Vagina (tissue), 2 donors: ENCODE measurements around the gene SPAG4. TPM values are rescaled to one million over a fixed set of nuclear protein-coding genes. Genes with fewer than 3 reads are reported as not detected.

Experiments used
- DNase-seq, 2 donors: peaks; one replicate each; pipeline ENCODE4 v3.0.0-alpha.2; 2017; ENCODE audit errors: extremely low spot score in 2 of 2
- H3K27ac ChIP-seq: fragments of 200-600 bp; sonication (generic); one replicate; pipeline ENCODE4 v1.5.1; 2019
- H3K27me3 ChIP-seq: fragments of 200-600 bp; sonication (generic); one replicate; pipeline ENCODE4 v1.5.1; 2019
- H3K36me3 ChIP-seq, 2 donors: fragments of 200-600 bp; sonication (generic); one replicate each; pipeline ENCODE4 v1.5.1; 2017 to 2019
- H3K4me1 ChIP-seq: fragments of 200-600 bp; sonication (generic); one replicate; pipeline ENCODE4 v1.5.1; 2019
- H3K4me3 ChIP-seq, 2 donors: fragments of 200-600 bp; sonication (generic); 1 replicate in 1 of 2; 2 replicates in 1 of 2; pipeline ENCODE4 v1.5.1; 2016 to 2019
- H3K9me3 ChIP-seq: fragments of 200-600 bp; sonication (generic); one replicate; pipeline ENCODE4 v1.5.1; 2019
- POLR2A ChIP-seq, 2 donors: fragments of 450-650 bp; IDR thresholded peaks; one replicate each; pipeline ENCODE4 v1.6.1; 2017; ENCODE audit warnings: antibody characterized with exemption in 2 of 2, mild to moderate bottlenecking in 2 of 2, moderate library complexity in 2 of 2
- POLR2AphosphoS5 ChIP-seq, 2 donors: sonication (generic); formaldehyde crosslinking; IDR thresholded peaks; one replicate each; pipeline ENCODE4 v1.9.0; 2017; ENCODE audit warnings: antibody characterized with exemption in 2 of 2, mild to moderate bottlenecking in 2 of 2, low read depth in 1 of 2; ENCODE audit not compliant: insufficient read depth in 1 of 2
- intact Hi-C: fragments of 100-400 bp; cut with DNase I; formaldehyde crosslinking; loops from one replicate; pipeline ENCODE4 v1.15.1; 2023
- total RNA-seq: library from RNA; depleted of rRNA; stranded (reverse); fragments of >200 nt; gene quantifications from one replicate; pipeline ENCODE4 v1.2.3, GENCODE V29; 2016
- TF ChIP-seq, protein P1 (sequence below), 3 experiments: fragments of 450-650 bp in 2 of 3; fragments of 200-600 bp in 1 of 3; sonication (generic) in 1 of 3; IDR thresholded peaks; one replicate each; pipeline ENCODE4 v1.5.1; 2017 to 2019; ENCODE audit warnings: antibody characterized with exemption in 3 of 3, mild to moderate bottlenecking in 2 of 3, moderate library complexity in 2 of 3

SPAG4 gene
- total RNA-seq, 1 donor from 2014 or later = 6.9 TPM

DNA sequence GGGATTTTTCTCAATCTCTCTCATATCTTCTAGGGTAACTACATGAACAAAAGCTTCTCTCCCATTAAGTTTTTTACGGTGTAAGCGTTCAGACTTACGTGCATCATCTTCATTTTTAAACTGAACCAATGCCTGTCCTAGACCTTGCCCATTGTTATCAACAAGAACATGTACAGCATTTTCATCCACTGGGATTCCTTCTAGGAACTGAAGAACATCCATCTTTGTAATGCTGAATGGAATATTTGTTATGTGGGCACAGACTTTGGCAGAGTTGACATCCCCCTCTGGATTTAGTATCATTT lies 37.8 kb downstream of the SPAG4 start:
- Histone ChIP-seq H3K4me1 (peaks cover 56% of the 10 kb centered on the region), H3K27me3 (no peaks in the 10 kb centered on the region), H3K9me3 (no peaks in the 10 kb centered on the region), H3K27ac (no peak overlapping the region), H3K4me3 (no peak overlapping the region), H3K36me3 (peaks cover 0 to 30% of the 10 kb centered on the region in 2 donors)
- intact Hi-C loops = no loop called here
- no peak for DNase-seq
- TF ChIP-seq, protein P1, sequence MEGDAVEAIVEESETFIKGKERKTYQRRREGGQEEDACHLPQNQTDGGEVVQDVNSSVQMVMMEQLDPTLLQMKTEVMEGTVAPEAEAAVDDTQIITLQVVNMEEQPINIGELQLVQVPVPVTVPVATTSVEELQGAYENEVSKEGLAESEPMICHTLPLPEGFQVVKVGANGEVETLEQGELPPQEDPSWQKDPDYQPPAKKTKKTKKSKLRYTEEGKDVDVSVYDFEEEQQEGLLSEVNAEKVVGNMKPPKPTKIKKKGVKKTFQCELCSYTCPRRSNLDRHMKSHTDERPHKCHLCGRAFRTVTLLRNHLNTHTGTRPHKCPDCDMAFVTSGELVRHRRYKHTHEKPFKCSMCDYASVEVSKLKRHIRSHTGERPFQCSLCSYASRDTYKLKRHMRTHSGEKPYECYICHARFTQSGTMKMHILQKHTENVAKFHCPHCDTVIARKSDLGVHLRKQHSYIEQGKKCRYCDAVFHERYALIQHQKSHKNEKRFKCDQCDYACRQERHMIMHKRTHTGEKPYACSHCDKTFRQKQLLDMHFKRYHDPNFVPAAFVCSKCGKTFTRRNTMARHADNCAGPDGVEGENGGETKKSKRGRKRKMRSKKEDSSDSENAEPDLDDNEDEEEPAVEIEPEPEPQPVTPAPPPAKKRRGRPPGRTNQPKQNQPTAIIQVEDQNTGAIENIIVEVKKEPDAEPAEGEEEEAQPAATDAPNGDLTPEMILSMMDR (IDR thresholded peaks at IDR 0.05) = no peak

DNA sequence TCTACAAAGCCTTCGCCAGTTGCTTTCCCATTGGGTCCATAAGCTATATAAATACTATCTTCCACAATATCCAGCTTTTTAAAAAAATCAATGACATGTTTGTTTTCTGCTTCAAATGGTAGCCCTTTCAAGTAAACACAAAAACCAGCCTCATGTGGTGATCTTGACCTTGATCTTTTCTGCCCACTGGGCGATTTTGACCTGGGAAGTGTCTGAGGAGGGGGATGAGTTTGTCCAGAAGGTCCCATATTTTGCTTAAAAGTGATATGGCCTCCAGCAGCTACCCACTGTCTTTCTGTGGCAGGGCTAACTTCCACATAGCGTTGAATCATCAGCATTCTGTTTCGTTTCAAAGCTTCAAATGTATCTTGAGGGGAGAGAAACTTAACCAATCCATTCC lies 38.3 kb downstream of the SPAG4 start:
- H3K4me3 ChIP-seq = no peak overlapping the region
- DNase-seq = no peak
- no peaks in the 10 kb centered on the region for H3K27me3 ChIP-seq
- peaks cover 0 to 30% of the 10 kb centered on the region in 2 donors for H3K36me3 ChIP-seq
- H3K4me1 ChIP-seq = peaks cover 56% of the 10 kb centered on the region
- TF ChIP-seq POLR2AphosphoS5 (IDR thresholded peaks at IDR 0.05; ENCODE audit: insufficient read depth in 1 of 2, low read depth in 1 of 2) (no peak), POLR2A (IDR thresholded peaks at IDR 0.05) (no peak)
- TF ChIP-seq, protein P1 (IDR thresholded peaks at IDR 0.05) = no peak
- no peaks in the 10 kb centered on the region for H3K9me3 ChIP-seq
- intact Hi-C loops = no loop called here
- H3K27ac ChIP-seq = no peak overlapping the region

DNA sequence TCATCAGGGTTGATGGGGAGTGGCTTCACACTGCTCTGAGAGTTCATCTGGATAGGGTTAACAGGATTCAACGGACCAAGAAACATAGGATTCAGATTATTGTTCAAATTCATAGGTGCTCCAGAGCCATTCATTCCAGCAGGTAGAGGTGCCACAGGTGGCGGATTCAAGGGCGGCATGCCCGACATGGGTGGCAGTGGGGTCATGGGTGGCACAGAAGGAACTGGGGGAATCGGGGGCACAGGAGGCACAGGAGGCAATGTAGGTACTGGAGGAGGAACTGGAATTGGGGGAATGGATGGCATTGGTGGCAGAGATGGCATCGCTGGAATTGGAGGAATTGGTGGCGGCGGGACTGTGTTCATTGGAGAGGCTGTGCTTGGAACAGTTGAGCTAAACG lies 38.8 kb downstream of the SPAG4 start:
- Histone ChIP-seq H3K9me3 (no peaks in the 10 kb centered on the region), H3K27me3 (no peaks in the 10 kb centered on the region), H3K4me3 (no peak overlapping the region), H3K27ac (no peak overlapping the region), H3K4me1 (peaks cover 56% of the 10 kb centered on the region), H3K36me3 (peaks cover 0 to 30% of the 10 kb centered on the region in 2 donors)
- DNase-seq = no peak
- intact Hi-C loops = no loop called here
- TF ChIP-seq POLR2AphosphoS5 (IDR thresholded peaks at IDR 0.05; ENCODE audit: insufficient read depth in 1 of 2, low read depth in 1 of 2) (no peak), POLR2A (IDR thresholded peaks at IDR 0.05) (no peak)
- TF ChIP-seq, protein P1 (IDR thresholded peaks at IDR 0.05) = no peak

- TF ChIP-seq, protein P1 (IDR thresholded peaks at IDR 0.05) = no peak
- TF ChIP-seq POLR2A (IDR thresholded peaks at IDR 0.05) (no peak), POLR2AphosphoS5 (IDR thresholded peaks at IDR 0.05; ENCODE audit: insufficient read depth in 1 of 2, low read depth in 1 of 2) (no peak)
- no peak overlapping the region for H3K27ac ChIP-seq
- peaks cover 69% of the 10 kb centered on the region for H3K4me1 ChIP-seq
Observed at GRCh38 chr20:35657271-35657670, 41.6 kb downstream of the SPAG4 start.

GRCh38 chr20:35660122-35660937 lies 44.7 kb downstream of the SPAG4 start:
- Histone ChIP-seq H3K27me3 (no peaks in the 10 kb centered on the region), H3K9me3 (no peaks in the 10 kb centered on the region), H3K36me3 (no peaks in the 10 kb centered on the region), H3K4me1 (peaks cover 74% of the 10 kb centered on the region), H3K27ac (peak overlapping the region; percentile 37), H3K4me3 (no peak overlapping the region)
- intact Hi-C loops = no loop called here
- TF ChIP-seq POLR2A (IDR thresholded peaks at IDR 0.05) = no peak
- TF ChIP-seq, protein P1 (IDR thresholded peaks at IDR 0.05) = no peak
- no peak for TF ChIP-seq POLR2AphosphoS5 (IDR thresholded peaks at IDR 0.05; ENCODE audit: insufficient read depth in 1 of 2, low read depth in 1 of 2)
- DNase-seq = no peak

More at GRCh38 chr20:35657271-35657670, 41.6 kb downstream of the SPAG4 start:
- H3K36me3 ChIP-seq = peaks cover 0 to 30% of the 10 kb centered on the region in 2 donors
- no peak overlapping the region for H3K4me3 ChIP-seq
- intact Hi-C loops = no loop called here
- H3K9me3 ChIP-seq = no peaks in the 10 kb centered on the region
- DNase-seq = no peak
- no peaks in the 10 kb centered on the region for H3K27me3 ChIP-seq
